GM11168 (cell line): ENCODE data around the gene CBX2.
"Not testable (repeated sequence)": the region's sequence is repeated elsewhere in the genome, so short reads cannot be mapped to it uniquely, and the experiment has no call there.

Experiments
- in situ Hi-C: fragments of 300-500 bp; cut with MboI; formaldehyde crosslinking; loops from one replicate; pipeline ENCODE4 v1.12.0; 2022; ENCODE audit warnings: low sequenced_read_pairs; ENCODE audit not compliant: unreplicated experiment

CBX2 gene

GRCh38 chr17:79742589-79742918, 35.4 kb upstream of the CBX2 start:
- in situ Hi-C loops, result no loop called here

GRCh38 chr17:79742951-79743476, 34.9 kb upstream of the CBX2 start:
- in situ Hi-C loops, result no loop called here

- in situ Hi-C loops, result no loop called here
These were observed 34.3 kb upstream of the CBX2 start for GRCh38 chr17:79743614-79744013.

- in situ Hi-C loops, result no loop called here
These were observed 32.3 kb upstream of the CBX2 start for GRCh38 chr17:79745641-79746105.

GRCh38 chr17:79746889-79747507, 30.9 kb upstream of the CBX2 start:
- in situ Hi-C loops, result no loop called here

- in situ Hi-C loops, result no loop called here
These were observed 30.2 kb upstream of the CBX2 start for GRCh38 chr17:79747508-79748294.

- in situ Hi-C loops, result no loop called here
These were observed 29.5 kb upstream of the CBX2 start for GRCh38 chr17:79748295-79749099.

GRCh38 chr17:79749156-79749815, 28.7 kb upstream of the CBX2 start:
- in situ Hi-C loops, result no loop called here

GRCh38 chr17:79749958-79750357, 28.0 kb upstream of the CBX2 start:
- in situ Hi-C loops, result no loop called here

- in situ Hi-C loops, result no loop called here
These were observed 27.1 kb upstream of the CBX2 start for GRCh38 chr17:79750650-79751545.

GRCh38 chr17:79752175-79752574, 25.8 kb upstream of the CBX2 start:
- in situ Hi-C loops, result no loop called here

GRCh38 chr17:79754370-79754769, 23.6 kb upstream of the CBX2 start:
- in situ Hi-C loops, result no loop called here

- in situ Hi-C loops, result not testable (repeated sequence)
These were observed 23.0 kb upstream of the CBX2 start for GRCh38 chr17:79754903-79755302.

- in situ Hi-C loops, result no loop called here
These were observed 22.4 kb upstream of the CBX2 start for GRCh38 chr17:79755591-79755990.

GRCh38 chr17:79757140-79757745, 20.7 kb upstream of the CBX2 start:
- in situ Hi-C loops, result no loop called here

- in situ Hi-C loops, result no loop called here
These were observed 19.7 kb upstream of the CBX2 start for GRCh38 chr17:79758271-79758670.

GRCh38 chr17:79760197-79760906, 17.6 kb upstream of the CBX2 start:
- in situ Hi-C loops, result no loop called here

GRCh38 chr17:79761894-79762589, 15.9 kb upstream of the CBX2 start:
- in situ Hi-C loops, result no loop called here
